BLaER1 (cell line): ENCODE measurements around the gene TNPO2.

Source experiments
- H3K27ac ChIP-seq: shearing (Covaris generic); formaldehyde crosslinking; 2 replicates; pipeline ENCODE4 v1.8.1; 2022
- H3K27me3 ChIP-seq: shearing (Covaris generic); formaldehyde crosslinking; 2 replicates; pipeline ENCODE4 v1.8.1; 2022
- H3K36me3 ChIP-seq: shearing (Covaris generic); formaldehyde crosslinking; 2 replicates; pipeline ENCODE4 v1.8.1; 2022
- H3K4me1 ChIP-seq: shearing (Covaris generic); formaldehyde crosslinking; 2 replicates; pipeline ENCODE4 v1.8.1; 2022
- H3K4me2 ChIP-seq: shearing (Covaris generic); formaldehyde crosslinking; 2 replicates; pipeline ENCODE4 v1.8.1; 2022
- H3K4me3 ChIP-seq: shearing (Covaris generic); formaldehyde crosslinking; 2 replicates; pipeline ENCODE4 v1.8.1; 2022
- H3K9ac ChIP-seq: shearing (Covaris generic); formaldehyde crosslinking; 2 replicates; pipeline ENCODE4 v1.8.1; 2022
- H3K9me3 ChIP-seq: shearing (Covaris generic); formaldehyde crosslinking; 2 replicates; pipeline ENCODE4 v1.8.1; 2022
- H4K20me1 ChIP-seq: shearing (Covaris generic); formaldehyde crosslinking; 2 replicates; pipeline ENCODE4 v1.8.1; 2022
- Cebpa-rat ChIP-seq: shearing (Covaris generic); IDR thresholded peaks from 2 replicates; pipeline ENCODE4 v1.8.1; 2022

The TNPO2 gene

DNA sequence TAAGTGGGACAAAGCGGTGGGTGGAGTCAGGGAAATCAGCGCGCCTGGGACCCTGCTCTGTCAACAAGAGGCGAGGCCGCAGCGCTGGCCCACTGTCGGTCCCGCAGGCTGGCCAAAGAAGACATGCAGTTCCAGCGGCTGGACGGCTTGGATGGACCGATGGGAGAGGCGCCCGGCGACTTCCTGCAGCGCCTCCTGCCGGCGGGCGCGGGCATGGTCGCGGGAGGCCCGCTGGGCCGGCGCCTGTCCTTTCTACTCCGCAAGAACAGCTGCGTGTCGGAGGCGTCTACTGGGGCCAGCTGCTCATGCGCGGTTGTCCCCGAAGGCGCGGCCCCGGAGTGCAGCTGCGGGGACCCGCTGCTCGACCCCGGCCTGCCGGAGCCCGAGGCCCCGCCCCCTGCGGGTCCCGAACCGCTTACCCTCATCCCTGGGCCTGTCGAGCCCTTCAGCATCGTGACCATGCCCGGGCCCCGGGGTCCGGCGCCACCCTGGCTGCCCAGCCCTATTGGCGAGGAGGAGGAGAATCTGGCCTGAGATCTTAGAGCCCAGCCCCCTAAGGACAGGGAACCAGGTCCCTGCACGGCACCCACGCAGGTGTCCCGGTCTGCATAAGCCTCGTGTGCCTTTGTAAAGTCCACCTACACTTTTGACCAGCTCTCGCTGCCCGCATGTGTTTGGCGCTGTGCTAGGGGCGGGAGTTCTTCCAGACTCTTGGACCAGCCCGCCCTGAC is 34.0 kb upstream of the TNPO2 start:
- Histone ChIP-seq H3K9me3 (no peaks in the 10 kb centered on the region), H3K4me1 (peaks cover 32% of the 10 kb centered on the region), H3K9ac (no peak overlapping the region), H3K4me2 (peak overlapping the region; percentile 79), H3K36me3 (peaks cover 3% of the 10 kb centered on the region; the same call in 1 of the 2 replicates), H3K27me3 (no peaks in the 10 kb centered on the region), H4K20me1 (no peaks in the 10 kb centered on the region), H3K27ac (no peak overlapping the region), H3K4me3 (peak overlapping the region; percentile 23; the same call in 1 of the 2 replicates)
- TF ChIP-seq Cebpa-rat = no peak

DNA sequence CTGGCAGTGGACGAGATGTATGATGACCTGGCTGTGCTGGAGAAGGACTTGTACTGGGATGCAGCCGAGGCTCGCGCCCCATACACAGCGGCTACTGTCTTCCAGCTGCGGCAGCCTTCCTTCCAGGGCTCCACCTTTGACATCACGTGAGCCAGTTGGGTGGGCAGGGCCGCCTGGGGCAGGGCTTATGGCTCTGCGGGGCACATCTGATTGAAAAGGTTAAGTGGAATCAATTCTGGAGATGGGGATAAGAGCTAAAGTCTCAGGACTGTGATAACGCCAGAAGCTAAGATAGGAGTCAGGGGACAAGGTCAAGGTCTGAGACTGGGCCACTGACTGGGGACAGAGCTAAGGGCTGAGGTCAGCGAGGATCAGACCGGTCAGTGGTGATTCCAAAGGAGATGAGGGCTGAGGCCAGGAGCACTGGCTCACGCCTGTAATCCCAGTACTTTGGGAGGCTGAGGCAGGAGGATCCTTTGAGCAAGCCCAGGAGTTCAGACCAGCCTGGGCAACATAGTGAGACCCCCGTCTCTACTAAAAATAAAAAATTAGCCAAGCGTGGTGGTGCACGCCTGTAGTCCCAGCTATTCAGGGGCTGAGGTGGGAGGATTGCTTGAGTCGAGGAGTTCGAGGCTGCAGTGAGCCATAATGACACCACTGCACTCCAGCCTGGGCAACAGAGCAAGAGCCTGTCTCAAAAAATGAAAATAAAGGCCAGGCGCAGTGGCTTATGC is 32.6 kb upstream of the TNPO2 start:
- Histone ChIP-seq H3K36me3 (no peaks in the 10 kb centered on the region), H3K4me1 (peaks cover 40% of the 10 kb centered on the region), H3K27me3 (no peaks in the 10 kb centered on the region), H3K4me2 (no peak overlapping the region), H3K27ac (no peak overlapping the region), H3K4me3 (no peak overlapping the region), H3K9me3 (no peaks in the 10 kb centered on the region), H4K20me1 (no peaks in the 10 kb centered on the region), H3K9ac (no peak overlapping the region)
- no peak for TF ChIP-seq Cebpa-rat

DNA sequence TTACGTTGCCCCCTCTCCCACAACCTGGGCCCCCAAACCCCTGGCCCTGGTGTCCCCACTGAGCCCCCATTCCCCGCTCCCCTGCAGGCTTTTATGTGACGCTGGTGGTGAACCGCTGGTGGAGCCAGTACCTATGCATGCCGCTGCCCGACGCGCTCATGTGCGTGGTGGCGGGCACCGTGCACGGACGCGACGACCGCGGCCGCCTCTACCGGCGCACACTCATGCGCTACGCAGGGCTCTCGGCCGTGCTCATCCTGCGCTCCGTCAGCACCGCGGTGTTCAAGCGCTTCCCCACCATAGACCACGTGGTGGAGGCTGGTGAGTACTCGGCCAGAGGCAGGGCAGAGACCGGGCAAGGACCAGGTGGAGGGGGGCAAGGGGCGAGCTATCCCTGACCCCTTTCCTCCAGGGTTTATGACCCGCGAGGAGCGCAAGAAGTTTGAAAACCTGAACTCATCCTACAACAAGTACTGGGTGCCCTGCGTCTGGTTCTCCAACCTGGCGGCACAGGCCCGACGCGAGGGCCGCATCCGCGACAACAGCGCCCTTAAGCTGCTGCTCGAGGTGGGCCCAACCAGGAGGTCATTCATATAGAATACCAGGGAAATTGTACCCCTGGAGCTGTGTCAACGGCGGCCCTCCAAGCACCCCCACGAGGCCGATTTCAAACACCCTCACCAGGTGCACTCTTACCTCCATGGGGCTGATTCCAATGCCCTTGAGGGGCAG is 30.9 kb upstream of the TNPO2 start:
- TF ChIP-seq Cebpa-rat = no peak

DNA sequence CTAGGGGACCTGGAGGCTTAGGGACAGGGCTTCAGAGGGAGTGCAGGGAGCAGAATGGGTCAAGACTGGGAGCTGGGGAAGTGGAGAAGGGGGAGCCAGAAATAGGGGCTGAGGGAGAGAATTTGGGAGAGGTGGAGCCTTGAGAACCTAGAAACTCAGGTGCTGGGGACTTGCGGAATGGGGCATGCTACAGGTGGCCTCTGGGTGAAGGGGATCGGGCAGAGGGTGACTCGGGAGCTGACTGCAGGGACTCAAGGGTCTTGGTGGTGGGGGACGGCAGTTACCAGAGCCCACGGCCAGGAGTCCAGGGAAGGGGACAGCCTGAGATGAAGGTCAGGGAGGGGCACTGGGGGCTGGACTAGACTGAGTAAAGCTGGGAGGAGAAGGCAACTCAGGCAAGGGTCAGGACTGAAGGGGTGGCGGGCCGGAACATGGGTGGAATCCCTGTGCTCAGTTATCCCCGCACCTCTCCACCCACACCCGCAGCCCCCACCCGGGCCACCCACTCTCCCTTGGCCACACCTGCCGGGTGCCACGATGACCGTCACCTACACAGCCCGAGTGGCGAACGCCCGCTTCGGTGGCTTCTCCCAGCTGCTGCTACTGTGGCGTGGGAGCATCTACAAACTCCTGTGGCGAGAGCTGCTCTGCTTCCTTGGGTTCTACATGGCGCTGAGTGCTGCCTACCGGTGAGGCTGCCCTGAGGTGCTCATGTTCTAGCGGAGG is 28.5 kb upstream of the TNPO2 start:
- Histone ChIP-seq H3K9me3 (peaks cover 14% of the 10 kb centered on the region), H3K4me1 (peaks cover 59% of the 10 kb centered on the region), H4K20me1 (no peaks in the 10 kb centered on the region), H3K27ac (no peak overlapping the region), H3K36me3 (peaks cover 16% of the 10 kb centered on the region), H3K9ac (no peak overlapping the region), H3K27me3 (no peaks in the 10 kb centered on the region), H3K4me2 (peak overlapping the region; percentile 99), H3K4me3 (no peak overlapping the region)
- TF ChIP-seq Cebpa-rat = no peak

More for the DNA sequence above, 30.9 kb upstream of the TNPO2 start:
- H4K20me1 ChIP-seq = no peaks in the 10 kb centered on the region
- no peaks in the 10 kb centered on the region for H3K9me3 ChIP-seq
- H3K4me2 ChIP-seq = no peak overlapping the region
- H3K4me3 ChIP-seq = no peak overlapping the region
- no peak overlapping the region for H3K9ac ChIP-seq
- no peak overlapping the region for H3K27ac ChIP-seq
- H3K4me1 ChIP-seq = peaks cover 56% of the 10 kb centered on the region
- no peaks in the 10 kb centered on the region for H3K27me3 ChIP-seq
- no peaks in the 10 kb centered on the region for H3K36me3 ChIP-seq

DNA sequence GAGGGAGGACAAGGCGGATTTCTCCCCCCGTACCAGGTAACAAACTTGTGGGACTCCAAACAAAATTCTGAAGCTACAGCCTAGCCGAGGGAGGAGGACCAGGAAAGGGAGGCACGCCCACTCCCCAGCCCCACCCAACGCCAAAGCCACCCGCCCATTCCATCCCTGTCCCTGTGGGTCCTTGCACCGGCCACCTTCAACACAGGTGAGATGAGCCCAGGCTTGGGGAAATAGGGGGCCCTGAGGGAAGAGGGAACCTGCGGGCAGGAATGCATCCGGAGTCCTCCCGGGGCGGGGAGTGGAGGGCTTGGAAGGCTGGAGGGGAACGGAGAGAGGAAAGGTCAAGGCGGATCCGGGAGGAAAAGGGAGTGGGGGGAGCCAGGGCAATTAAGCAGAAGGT is 27.9 kb upstream of the TNPO2 start, which contains the start of gene BEST2:
TSS of gene BEST2 (plus strand) at position 157 of the 400 bp plus-strand sequence. CDS start 802 bp downstream, outside the sequence.
- peaks cover 16% of the 10 kb centered on the region for H3K9me3 ChIP-seq
- H3K36me3 ChIP-seq = peaks cover 22% of the 10 kb centered on the region
- peak within 1 kb of the TSS; percentile 70; the same call in 1 of the 2 replicates for H3K27ac ChIP-seq
- H3K9ac ChIP-seq = peak within 1 kb of the TSS; percentile 68; the same call in 1 of the 2 replicates
- H3K4me2 ChIP-seq = peak within 1 kb of the TSS; percentile 99
- H3K4me1 ChIP-seq = peaks cover 53% of the 10 kb centered on the region
- TF ChIP-seq Cebpa-rat = no peak
- no peaks in the 10 kb centered on the region for H3K27me3 ChIP-seq
- peak within 1 kb of the TSS; percentile 59 for H3K4me3 ChIP-seq
- H4K20me1 ChIP-seq = no peaks in the 10 kb centered on the region

DNA sequence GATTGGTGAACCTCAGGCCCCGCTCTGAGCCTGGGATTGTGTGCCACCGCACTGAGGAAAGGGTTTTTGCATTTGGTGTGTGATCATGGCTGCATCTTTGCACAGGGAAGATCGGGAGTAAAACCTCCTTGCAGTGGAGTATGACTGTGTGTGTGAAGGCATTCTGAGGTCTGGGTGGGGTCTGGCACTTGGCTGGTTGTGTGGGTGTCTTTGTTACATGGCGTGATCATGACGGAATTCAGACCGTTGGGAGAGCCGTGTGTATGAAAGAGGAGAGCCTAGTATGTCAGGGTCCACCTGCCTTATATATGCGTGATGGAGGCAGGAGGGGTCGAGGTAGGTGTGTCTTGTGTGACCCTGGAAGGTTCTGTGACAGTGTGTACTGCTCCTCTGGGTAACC is 27.1 kb upstream of the TNPO2 start:
- TF ChIP-seq Cebpa-rat = no peak
- H3K4me3 ChIP-seq = no peak overlapping the region
- H3K4me2 ChIP-seq = peak overlapping the region; percentile 99
- peaks cover 47% of the 10 kb centered on the region for H3K4me1 ChIP-seq
- H3K27me3 ChIP-seq = no peaks in the 10 kb centered on the region
- H3K9ac ChIP-seq = peak overlapping the region; percentile 68; the same call in 1 of the 2 replicates
- H3K36me3 ChIP-seq = peaks cover 30% of the 10 kb centered on the region
- H3K9me3 ChIP-seq = peaks cover 16% of the 10 kb centered on the region
- no peaks in the 10 kb centered on the region for H4K20me1 ChIP-seq
- H3K27ac ChIP-seq = peak overlapping the region; percentile 70; the same call in 1 of the 2 replicates

- H3K9ac ChIP-seq = peak overlapping the region; percentile 68
- no peaks in the 10 kb centered on the region for H3K27me3 ChIP-seq
- peaks cover 38% of the 10 kb centered on the region for H3K36me3 ChIP-seq
- peaks cover 6% of the 10 kb centered on the region; the same call in 1 of the 2 replicates for H4K20me1 ChIP-seq
- no peak for TF ChIP-seq Cebpa-rat
- peak overlapping the region; percentile 99 for H3K4me2 ChIP-seq
- peaks cover 16% of the 10 kb centered on the region for H3K9me3 ChIP-seq
- H3K4me3 ChIP-seq = peak overlapping the region; percentile 59
- peak overlapping the region; percentile 70 for H3K27ac ChIP-seq
- peaks cover 55% of the 10 kb centered on the region for H3K4me1 ChIP-seq
Observed at GRCh38 chr19:12749938-12750521, 26.3 kb upstream of the TNPO2 start.

DNA sequence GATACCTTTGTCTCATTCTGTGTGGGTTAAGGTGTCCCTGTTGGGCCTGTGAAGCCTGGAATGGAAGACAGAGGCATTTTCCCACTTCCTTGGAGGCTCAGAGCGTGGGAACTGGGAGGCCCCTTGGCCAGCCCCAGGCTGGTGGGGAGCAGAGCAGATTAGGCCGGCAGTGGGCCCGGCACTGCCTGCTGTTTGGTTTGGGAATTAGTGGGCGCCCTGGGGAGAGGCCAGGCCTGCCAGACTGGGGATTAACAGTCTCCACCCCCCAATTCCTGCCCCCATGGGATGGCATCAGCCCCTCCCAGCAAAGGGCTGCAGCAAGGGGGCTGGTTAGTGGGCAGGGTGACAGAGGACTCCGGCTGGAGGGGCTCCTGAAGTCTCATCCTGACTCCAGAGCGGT is 24.8 kb upstream of the TNPO2 start:
- Histone ChIP-seq H3K27me3 (no peaks in the 10 kb centered on the region), H3K4me1 (peaks cover 60% of the 10 kb centered on the region), H3K9ac (no peak overlapping the region), H3K4me2 (peak overlapping the region; percentile 99; the same call in 1 of the 2 replicates), H3K4me3 (no peak overlapping the region), H3K27ac (peak overlapping the region; percentile 70; the same call in 1 of the 2 replicates), H4K20me1 (peaks cover 12% of the 10 kb centered on the region; the same call in 1 of the 2 replicates), H3K36me3 (peaks cover 47% of the 10 kb centered on the region), H3K9me3 (peaks cover 16% of the 10 kb centered on the region)
- TF ChIP-seq Cebpa-rat = no peak
